ENCODE results near the gene S100A3. TPM values are rescaled to one million over a fixed set of nuclear protein-coding genes. Genes with fewer than 3 reads are reported as not detected.
A peak's percentile ranks its signal among the peaks of the same experiment; 100 is the strongest.

The S100A3 gene
- polyA plus RNA-seq, 1 donor from 2014 or later, result not detected

DNA sequence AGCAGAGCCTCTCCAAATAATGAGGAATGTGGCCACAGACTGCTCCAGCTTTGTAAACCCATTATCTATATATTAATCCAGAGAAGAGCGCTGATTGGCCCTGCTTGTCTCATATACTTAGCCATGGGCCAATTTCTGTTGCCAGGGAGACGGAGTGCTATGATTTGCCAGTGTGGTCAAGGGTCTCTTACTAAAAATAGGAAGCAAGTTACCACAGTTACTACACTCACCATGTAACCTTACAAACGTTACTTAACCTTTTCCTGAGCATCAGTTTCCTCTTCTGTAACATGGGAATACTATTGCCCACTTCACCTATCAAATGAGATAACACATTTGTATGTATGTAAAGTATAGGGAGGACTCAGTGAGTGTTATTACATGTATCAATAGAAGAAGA, 24.3 kb upstream of the S100A3 start:
- Histone ChIP-seq H3K27me3 (ENCODE audit: insufficient read depth, low read depth, low read length) (no peaks in the 10 kb centered on the region), H3K36me3 (ENCODE audit: insufficient read depth, low read length) (no peaks in the 10 kb centered on the region), H4K20me1 (ENCODE audit: insufficient read depth) (no peaks in the 10 kb centered on the region), H3K9ac (ENCODE audit: low read length) (peak overlapping the region; percentile 9), H3K9me3 (ENCODE audit: low read length) (no peaks in the 10 kb centered on the region), H2AFZ (ENCODE audit: low read depth, low read length) (no peak overlapping the region), H3K4me2 (ENCODE audit: low read length) (no peak overlapping the region), H3K4me3 (ENCODE audit: low read length) (no peak overlapping the region), H3K27ac (ENCODE audit: low read length) (peak overlapping the region; percentile 53), H3F3A (ENCODE audit: insufficient read depth, low read length, poor library complexity, severe bottlenecking) (no peaks in the 10 kb centered on the region), H3K9me2 (ENCODE audit: insufficient read depth, low read length) (no peaks in the 10 kb centered on the region), H3K79me2 (replicated peaks; ENCODE audit: insufficient read depth, low read length) (no peaks in the 10 kb centered on the region)
- TF ChIP-seq MXI1 (conservative IDR thresholded peaks at IDR 0.05; ENCODE audit: poor library complexity, severe bottlenecking) (no peak), TAF1 (IDR thresholded peaks at IDR 0.05; ENCODE audit: low read depth) (no peak), RAD21 (conservative IDR thresholded peaks at IDR 0.05) (no peak), EZH2 (IDR thresholded peaks at IDR 0.05; ENCODE audit: borderline replicate concordance, insufficient read depth, low read length, poor library complexity, severe bottlenecking) (no peak), SMC3 (conservative IDR thresholded peaks at IDR 0.05; ENCODE audit: poor library complexity) (no peak), EP300 (conservative IDR thresholded peaks at IDR 0.05; ENCODE audit: poor library complexity, severe bottlenecking) (no peak), POLR2AphosphoS5 (IDR thresholded peaks at IDR 0.05) (no peak)
- TF ChIP-seq, protein P1, sequence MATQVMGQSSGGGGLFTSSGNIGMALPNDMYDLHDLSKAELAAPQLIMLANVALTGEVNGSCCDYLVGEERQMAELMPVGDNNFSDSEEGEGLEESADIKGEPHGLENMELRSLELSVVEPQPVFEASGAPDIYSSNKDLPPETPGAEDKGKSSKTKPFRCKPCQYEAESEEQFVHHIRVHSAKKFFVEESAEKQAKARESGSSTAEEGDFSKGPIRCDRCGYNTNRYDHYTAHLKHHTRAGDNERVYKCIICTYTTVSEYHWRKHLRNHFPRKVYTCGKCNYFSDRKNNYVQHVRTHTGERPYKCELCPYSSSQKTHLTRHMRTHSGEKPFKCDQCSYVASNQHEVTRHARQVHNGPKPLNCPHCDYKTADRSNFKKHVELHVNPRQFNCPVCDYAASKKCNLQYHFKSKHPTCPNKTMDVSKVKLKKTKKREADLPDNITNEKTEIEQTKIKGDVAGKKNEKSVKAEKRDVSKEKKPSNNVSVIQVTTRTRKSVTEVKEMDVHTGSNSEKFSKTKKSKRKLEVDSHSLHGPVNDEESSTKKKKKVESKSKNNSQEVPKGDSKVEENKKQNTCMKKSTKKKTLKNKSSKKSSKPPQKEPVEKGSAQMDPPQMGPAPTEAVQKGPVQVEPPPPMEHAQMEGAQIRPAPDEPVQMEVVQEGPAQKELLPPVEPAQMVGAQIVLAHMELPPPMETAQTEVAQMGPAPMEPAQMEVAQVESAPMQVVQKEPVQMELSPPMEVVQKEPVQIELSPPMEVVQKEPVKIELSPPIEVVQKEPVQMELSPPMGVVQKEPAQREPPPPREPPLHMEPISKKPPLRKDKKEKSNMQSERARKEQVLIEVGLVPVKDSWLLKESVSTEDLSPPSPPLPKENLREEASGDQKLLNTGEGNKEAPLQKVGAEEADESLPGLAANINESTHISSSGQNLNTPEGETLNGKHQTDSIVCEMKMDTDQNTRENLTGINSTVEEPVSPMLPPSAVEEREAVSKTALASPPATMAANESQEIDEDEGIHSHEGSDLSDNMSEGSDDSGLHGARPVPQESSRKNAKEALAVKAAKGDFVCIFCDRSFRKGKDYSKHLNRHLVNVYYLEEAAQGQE (IDR thresholded peaks at IDR 0.05; ENCODE audit: borderline replicate concordance), result no peak
- TF ChIP-seq, protein P2, sequence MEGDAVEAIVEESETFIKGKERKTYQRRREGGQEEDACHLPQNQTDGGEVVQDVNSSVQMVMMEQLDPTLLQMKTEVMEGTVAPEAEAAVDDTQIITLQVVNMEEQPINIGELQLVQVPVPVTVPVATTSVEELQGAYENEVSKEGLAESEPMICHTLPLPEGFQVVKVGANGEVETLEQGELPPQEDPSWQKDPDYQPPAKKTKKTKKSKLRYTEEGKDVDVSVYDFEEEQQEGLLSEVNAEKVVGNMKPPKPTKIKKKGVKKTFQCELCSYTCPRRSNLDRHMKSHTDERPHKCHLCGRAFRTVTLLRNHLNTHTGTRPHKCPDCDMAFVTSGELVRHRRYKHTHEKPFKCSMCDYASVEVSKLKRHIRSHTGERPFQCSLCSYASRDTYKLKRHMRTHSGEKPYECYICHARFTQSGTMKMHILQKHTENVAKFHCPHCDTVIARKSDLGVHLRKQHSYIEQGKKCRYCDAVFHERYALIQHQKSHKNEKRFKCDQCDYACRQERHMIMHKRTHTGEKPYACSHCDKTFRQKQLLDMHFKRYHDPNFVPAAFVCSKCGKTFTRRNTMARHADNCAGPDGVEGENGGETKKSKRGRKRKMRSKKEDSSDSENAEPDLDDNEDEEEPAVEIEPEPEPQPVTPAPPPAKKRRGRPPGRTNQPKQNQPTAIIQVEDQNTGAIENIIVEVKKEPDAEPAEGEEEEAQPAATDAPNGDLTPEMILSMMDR (IDR thresholded peaks at IDR 0.05; ENCODE audit: poor library complexity, severe bottlenecking), result no peak

DNA sequence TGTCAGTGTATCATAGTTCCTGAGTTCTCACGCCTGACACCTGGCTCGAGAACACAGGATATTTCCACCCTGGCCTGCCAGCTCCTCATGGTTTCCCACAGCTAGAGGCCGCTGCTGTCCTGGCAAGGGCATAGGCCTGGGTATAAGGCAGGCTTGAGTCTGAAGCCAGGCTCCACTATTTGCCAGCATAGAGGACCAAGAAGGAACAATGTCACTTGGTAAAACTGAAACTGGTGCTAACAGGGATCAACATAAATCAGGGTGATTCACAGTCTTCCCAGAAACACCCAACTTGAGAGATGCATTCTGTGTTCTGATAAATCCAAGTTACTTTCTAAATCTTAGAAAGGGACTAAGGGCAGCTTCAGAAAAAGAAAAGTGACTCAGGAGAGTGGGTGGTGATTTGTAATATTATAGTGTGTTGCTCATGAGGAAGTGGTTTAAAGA, 23.5 kb upstream of the S100A3 start:
- Histone ChIP-seq H3F3A (ENCODE audit: insufficient read depth, low read length, poor library complexity, severe bottlenecking) (no peaks in the 10 kb centered on the region), H3K9me3 (ENCODE audit: low read length) (no peaks in the 10 kb centered on the region), H4K20me1 (ENCODE audit: insufficient read depth) (no peaks in the 10 kb centered on the region), H3K79me2 (replicated peaks; ENCODE audit: insufficient read depth, low read length) (no peaks in the 10 kb centered on the region), H3K4me2 (ENCODE audit: low read length) (no peak overlapping the region), H3K27ac (ENCODE audit: low read length) (peak overlapping the region; percentile 53), H2AFZ (ENCODE audit: low read depth, low read length) (no peak overlapping the region), H3K4me3 (ENCODE audit: low read length) (no peak overlapping the region), H3K36me3 (ENCODE audit: insufficient read depth, low read length) (no peaks in the 10 kb centered on the region), H3K9ac (ENCODE audit: low read length) (no peak overlapping the region), H3K27me3 (ENCODE audit: insufficient read depth, low read depth, low read length) (no peaks in the 10 kb centered on the region), H3K9me2 (ENCODE audit: insufficient read depth, low read length) (no peaks in the 10 kb centered on the region)
- TF ChIP-seq, protein P2 (IDR thresholded peaks at IDR 0.05; ENCODE audit: poor library complexity, severe bottlenecking), result peak; percentile 27
- TF ChIP-seq MXI1 (conservative IDR thresholded peaks at IDR 0.05; ENCODE audit: poor library complexity, severe bottlenecking), result no peak

All from neural cell (in vitro differentiated cells).